ENCODE measurements around the gene UGT3A2. TPM values are rescaled to one million over a fixed set of nuclear protein-coding genes. Genes with fewer than 3 reads are reported as not detected.

The UGT3A2 gene, protein sequence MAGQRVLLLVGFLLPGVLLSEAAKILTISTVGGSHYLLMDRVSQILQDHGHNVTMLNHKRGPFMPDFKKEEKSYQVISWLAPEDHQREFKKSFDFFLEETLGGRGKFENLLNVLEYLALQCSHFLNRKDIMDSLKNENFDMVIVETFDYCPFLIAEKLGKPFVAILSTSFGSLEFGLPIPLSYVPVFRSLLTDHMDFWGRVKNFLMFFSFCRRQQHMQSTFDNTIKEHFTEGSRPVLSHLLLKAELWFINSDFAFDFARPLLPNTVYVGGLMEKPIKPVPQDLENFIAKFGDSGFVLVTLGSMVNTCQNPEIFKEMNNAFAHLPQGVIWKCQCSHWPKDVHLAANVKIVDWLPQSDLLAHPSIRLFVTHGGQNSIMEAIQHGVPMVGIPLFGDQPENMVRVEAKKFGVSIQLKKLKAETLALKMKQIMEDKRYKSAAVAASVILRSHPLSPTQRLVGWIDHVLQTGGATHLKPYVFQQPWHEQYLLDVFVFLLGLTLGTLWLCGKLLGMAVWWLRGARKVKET
- polyA plus RNA-seq: 1 to 10 TPM in 1 of 3 donors, under 1 TPM in 1, not detected in 1; 0.10 to 1.0 TPM

DNA sequence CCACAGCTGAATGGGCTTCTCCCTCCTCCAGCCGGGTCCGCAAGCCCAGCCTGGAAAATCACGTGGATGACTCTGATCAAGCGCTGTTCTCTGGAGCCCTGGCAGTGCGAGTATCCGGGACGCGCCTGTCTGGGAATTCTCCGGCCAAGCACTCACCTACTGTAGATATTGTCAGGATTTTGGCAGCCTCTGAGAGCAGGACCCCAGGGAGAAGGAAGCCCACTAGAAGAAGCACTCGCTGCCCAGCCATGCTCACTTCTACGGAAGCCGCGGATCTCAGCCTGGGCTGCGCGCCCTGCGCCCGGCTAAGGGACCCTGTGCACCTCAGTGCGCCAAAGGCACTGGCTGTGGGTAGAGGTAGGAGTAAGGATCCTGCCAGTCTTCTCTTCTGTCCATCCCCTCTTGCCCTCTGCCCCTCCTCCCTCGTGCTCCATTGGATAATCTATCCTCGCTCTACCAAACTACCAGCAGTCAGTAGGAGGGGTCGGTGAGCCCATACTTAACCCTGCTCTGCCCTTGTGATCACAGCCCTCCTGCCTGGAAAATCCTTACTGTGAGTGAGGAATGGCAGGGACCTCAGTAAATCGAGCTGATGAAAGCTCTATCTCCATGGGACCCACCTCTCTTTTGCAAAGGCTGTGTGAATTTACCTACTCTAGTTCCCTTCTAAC, at the start of gene UGT3A2:
Gene UGT3A2, minus strand, starts transcription at position 343 of the 671 bp plus-strand sequence. Its CDS starts 93 bp downstream, at position 250.
- H3K4me3 Mint-ChIP-seq: no peak within 1 kb of the TSS
- H3K27ac Mint-ChIP-seq: no peak within 1 kb of the TSS
- peaks cover 12 to 18% of the 10 kb centered on the region in 2 donors for H3K4me1 Mint-ChIP-seq
- no peaks in the 10 kb centered on the region for H3K36me3 Mint-ChIP-seq
- H3K9me3 Mint-ChIP-seq: no peaks in the 10 kb centered on the region
- no peak for DNase-seq
- H3K27me3 Mint-ChIP-seq (ENCODE audit: low read depth in 3 of 3): peaks cover 2 to 7% (median 2%) of the 10 kb centered on the region in 3 donors

DNA sequence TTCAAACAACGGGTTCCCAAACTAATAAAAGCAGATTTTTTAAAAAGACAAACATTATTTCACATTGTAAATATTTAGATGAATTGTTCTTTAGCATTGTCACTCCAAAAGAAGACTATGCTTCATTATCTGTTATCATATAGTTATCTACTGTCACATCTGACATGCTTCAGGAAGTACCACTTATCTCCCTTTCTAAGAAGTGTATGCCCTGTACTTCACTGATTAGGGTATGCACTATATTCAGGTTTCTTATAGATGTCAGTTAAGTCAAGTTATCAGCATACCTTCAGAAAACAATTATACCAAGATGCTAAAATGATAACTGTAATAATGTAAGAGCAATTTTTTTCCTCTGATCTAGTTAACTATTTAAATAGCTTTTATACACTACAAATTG, 44.6 kb upstream of the UGT3A2 start:
- Mint-ChIP-seq H3K27me3 (ENCODE audit: low read depth in 3 of 3) (no peaks in the 10 kb centered on the region), H3K27ac (no peak overlapping the region), H3K36me3 (peaks cover 43 to 67% (median 58%) of the 10 kb centered on the region in 3 donors), H3K4me1 (no peaks in the 10 kb centered on the region), H3K4me3 (no peak overlapping the region), H3K9me3 (no peaks in the 10 kb centered on the region)
- no peak for DNase-seq

DNA sequence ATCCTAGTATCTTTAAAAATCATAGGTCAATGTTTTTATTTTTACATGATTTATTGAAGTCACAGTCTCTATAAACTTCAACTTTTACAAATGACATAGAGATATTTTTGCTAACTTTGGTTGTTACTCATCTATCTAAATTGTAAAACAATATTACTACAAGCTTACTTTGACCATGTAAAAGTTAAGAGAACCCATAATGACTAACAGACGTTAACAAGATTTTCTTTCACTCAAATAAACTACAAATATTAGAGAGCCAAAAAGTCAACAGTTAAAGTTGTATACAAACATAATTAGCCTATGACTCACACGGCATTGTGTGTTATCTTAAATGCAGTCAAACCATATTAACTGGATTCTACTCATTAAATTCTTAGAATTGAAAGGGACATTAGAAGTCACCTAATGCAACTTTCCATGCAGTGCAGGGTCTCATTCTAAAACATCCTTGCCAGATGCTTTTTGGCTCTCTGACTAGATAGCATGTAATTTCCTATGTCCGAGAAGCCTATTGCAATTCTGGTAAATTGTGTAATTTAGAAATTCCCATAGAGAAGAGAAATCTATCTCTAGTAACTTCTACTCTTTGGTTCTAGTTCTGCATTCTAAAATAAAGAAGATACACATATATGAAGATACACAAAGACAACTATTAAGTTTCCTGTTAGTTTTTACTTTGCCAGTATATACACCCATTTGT, 42.2 kb upstream of the UGT3A2 start:
- Mint-ChIP-seq H3K36me3 (peaks cover 47 to 63% (median 52%) of the 10 kb centered on the region in 3 donors), H3K9me3 (no peaks in the 10 kb centered on the region)

DNA sequence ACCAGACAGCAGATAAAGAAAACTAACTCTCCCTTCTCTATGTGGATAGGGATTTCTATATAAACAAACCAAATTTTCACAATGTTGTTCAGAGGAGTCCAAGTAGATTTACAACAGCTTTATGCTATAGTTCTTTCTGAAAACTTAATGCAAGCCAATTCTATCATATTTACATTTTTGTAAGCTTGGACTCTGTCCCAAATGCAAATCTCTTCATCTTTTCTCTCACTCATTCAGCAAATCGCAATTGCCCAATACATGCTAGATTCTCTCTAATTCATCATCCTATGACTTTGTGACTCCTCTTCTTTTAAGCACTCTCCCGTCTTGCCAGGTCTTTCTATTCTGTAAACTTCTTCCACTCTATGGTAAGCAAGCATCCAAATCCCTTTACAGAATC, 39.1 kb upstream of the UGT3A2 start:
- no peak for DNase-seq
- no peaks in the 10 kb centered on the region for H3K9me3 Mint-ChIP-seq
- peaks cover 39 to 54% (median 45%) of the 10 kb centered on the region in 3 donors for H3K36me3 Mint-ChIP-seq
- no peaks in the 10 kb centered on the region for H3K4me1 Mint-ChIP-seq
- no peak overlapping the region for H3K4me3 Mint-ChIP-seq
- H3K27me3 Mint-ChIP-seq (ENCODE audit: low read depth in 3 of 3): no peaks in the 10 kb centered on the region
- no peak overlapping the region for H3K27ac Mint-ChIP-seq

More for the DNA sequence above, 42.2 kb upstream of the UGT3A2 start:
- Mint-ChIP-seq H3K4me1 (no peaks in the 10 kb centered on the region), H3K27ac (no peak overlapping the region), H3K4me3 (no peak overlapping the region), H3K27me3 (ENCODE audit: low read depth in 3 of 3) (no peaks in the 10 kb centered on the region)
- no peak for DNase-seq

DNA sequence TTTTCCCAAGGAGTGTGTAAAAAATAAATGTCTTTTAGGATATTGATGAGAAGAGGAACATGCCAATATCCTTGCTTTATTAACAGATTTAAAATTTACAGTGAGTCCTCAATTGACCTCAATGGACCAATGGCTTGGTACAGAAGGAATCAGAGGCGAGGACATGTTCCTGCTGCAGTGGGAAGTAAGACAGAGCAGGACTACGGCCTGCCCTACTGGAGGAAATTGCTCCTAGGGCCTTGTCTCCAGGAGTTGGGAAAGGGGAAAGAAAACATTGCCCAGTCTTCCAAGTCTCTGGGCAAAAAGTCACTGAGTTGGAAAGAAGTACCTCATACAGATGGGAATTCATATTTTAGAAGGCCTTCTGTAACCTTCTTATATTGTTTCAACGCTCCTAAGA, 33.1 kb upstream of the UGT3A2 start:
- no peaks in the 10 kb centered on the region for H3K9me3 Mint-ChIP-seq
- H3K4me3 Mint-ChIP-seq: no peak overlapping the region
- no peaks in the 10 kb centered on the region for H3K4me1 Mint-ChIP-seq
- peaks cover 10 to 22% (median 18%) of the 10 kb centered on the region in 3 donors for H3K36me3 Mint-ChIP-seq
- peaks cover 0 to 2% (median 0%) of the 10 kb centered on the region in 3 donors for H3K27me3 Mint-ChIP-seq (ENCODE audit: low read depth in 3 of 3)
- H3K27ac Mint-ChIP-seq: no peak overlapping the region
- no peak for DNase-seq

DNA sequence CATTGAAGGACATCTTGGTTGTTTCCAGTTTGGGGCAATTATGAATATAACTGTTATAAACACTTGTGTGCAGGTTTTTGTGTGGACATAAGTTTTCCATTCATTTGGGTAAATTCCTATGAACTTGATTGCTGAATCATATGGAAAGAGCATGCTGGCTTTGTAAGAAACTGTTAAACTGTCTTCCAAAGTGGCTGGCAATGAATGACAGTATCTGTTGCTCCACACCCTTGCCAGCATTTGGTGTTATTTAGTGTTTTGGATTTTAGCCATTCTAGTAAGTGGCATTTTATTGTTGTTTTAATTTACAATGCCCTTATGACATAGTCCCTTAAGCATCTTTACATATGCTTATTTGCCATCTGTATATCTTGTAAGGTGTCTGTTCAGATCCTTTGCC, 29.8 kb upstream of the UGT3A2 start:
- no peak overlapping the region for H3K27ac Mint-ChIP-seq
- H3K9me3 Mint-ChIP-seq: no peaks in the 10 kb centered on the region
- H3K27me3 Mint-ChIP-seq (ENCODE audit: low read depth in 3 of 3): peaks cover 0 to 2% (median 0%) of the 10 kb centered on the region in 3 donors
- no peaks in the 10 kb centered on the region for H3K4me1 Mint-ChIP-seq
- no peak overlapping the region for H3K4me3 Mint-ChIP-seq
- no peak for DNase-seq
- H3K36me3 Mint-ChIP-seq: peaks cover 0 to 9% (median 7%) of the 10 kb centered on the region in 3 donors

DNA sequence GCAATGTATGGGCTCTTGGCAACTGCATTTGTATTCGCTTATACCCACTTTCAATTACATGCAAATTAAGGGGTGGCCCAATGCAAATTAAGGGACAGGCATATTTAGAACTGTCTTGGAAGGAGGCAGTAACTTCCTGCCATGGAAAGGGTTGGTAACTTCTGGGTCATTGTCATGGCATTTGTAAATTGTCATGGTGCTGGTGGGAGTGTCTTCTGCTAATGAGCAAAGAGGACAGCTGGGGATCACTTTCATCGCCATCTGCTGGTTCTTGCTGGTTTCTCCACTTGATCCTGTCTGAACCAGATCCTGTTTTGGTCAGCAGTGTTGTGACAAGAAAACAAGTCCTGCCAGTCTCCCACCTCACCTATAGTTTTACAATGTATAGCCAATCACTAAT, 23.3 kb upstream of the UGT3A2 start:
- H3K36me3 Mint-ChIP-seq: peaks cover 0 to 3% (median 0%) of the 10 kb centered on the region in 3 donors
- H3K4me3 Mint-ChIP-seq: no peak overlapping the region
- H3K27me3 Mint-ChIP-seq (ENCODE audit: low read depth in 3 of 3): peaks cover 1 to 18% (median 2%) of the 10 kb centered on the region in 3 donors
- no peak overlapping the region for H3K27ac Mint-ChIP-seq
- H3K4me1 Mint-ChIP-seq: no peaks in the 10 kb centered on the region
- no peak for DNase-seq
- peaks cover 1 to 12% (median 6%) of the 10 kb centered on the region in 6 donors for H3K9me3 Mint-ChIP-seq

DNA sequence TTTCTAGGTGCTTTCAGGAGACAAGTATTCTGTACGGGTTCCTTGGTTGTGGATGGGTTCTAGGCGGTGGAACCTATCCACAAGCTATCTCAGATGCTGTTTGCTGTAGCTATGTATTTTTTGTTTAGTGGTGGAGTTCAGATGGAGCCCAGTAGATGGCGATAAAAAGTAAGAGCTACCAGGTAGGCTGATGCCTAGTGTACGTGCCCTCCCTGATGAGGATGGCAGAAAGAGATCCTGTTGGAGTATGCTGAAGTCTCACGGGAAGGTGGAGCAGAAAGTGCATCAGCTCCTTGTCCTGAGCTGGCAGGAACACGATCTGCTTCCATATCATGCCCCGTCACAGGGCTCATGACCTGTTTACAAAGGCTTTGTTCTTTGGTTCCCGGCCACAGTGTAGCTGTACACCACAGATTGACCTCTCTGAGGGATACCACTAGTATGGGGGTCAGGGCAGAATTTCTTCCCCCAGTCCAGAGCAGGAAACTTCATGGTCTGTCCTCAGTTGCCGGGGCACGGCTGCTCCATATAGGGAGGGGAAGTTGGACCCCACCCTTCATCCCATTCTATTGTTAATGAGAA, 12.6 kb upstream of the UGT3A2 start:
- Mint-ChIP-seq H3K4me3 (no peak overlapping the region), H3K4me1 (no peaks in the 10 kb centered on the region), H3K27me3 (ENCODE audit: low read depth in 3 of 3) (peaks cover 1 to 17% (median 5%) of the 10 kb centered on the region in 3 donors), H3K36me3 (no peaks in the 10 kb centered on the region), H3K9me3 (peaks cover 0 to 4% (median 2%) of the 10 kb centered on the region in 6 donors), H3K27ac (no peak overlapping the region)
- DNase-seq: peak in 2 of 3 donors; percentile 17 to 25

DNA sequence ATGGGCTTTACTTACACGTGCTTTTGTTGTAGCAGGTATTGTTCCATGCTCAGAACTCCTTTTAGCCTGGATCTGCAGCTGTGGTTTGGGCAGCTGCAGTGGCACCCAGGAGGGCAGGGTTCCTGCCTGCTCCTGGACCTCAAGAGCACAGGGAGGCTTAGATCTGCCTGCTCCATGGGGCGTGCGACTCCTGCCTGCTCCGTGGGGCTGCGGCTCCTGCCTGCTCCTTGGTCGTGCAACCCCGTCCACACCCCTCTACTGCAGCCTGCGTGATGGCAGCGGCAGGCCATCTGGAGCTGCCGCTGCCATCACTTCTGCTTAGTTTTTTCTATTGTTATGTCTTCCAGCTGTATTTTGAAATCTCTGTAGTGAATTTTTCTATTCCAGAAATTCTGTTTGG, 11.7 kb upstream of the UGT3A2 start:
- Mint-ChIP-seq H3K9me3 (no peaks in the 10 kb centered on the region), H3K4me3 (no peak overlapping the region), H3K36me3 (no peaks in the 10 kb centered on the region), H3K27me3 (ENCODE audit: low read depth in 3 of 3) (peaks cover 0 to 12% (median 0%) of the 10 kb centered on the region in 3 donors), H3K4me1 (peaks cover 0 to 3% of the 10 kb centered on the region in 2 donors), H3K27ac (no peak overlapping the region)
- no peak for DNase-seq

DNA sequence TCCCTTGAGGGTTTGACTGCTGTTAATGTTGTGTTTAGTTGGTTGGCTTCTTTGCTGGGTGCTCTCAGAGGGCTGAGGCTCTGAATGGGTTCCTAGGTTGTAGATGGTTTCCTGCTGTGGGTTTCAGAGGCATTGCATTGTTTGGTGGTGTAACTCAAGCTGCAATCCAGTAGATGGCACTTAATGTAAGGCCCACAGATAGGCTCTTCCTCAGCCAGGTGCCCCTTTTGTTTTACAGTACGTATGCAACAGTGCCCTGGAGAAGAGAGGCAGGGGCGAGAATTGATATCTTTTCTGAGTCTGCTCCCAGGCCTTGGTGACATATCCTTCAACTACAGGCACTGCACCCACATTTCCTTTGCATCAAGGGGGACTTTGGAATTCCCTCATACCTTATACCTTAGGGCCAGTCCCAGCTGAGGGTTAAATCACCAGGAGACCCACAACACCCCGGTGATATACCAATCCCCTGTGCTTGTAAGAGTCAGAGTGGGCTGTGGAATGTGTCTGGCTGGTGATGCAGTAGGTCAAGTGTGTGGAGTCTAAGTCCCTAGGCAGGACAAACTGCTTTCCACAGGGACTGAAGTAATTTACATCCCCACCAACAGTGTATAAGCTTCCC, 7.0 kb upstream of the UGT3A2 start:
- Mint-ChIP-seq H3K27me3 (ENCODE audit: low read depth in 3 of 3) (peaks cover 0 to 9% (median 2%) of the 10 kb centered on the region in 3 donors), H3K4me3 (no peak overlapping the region), H3K9me3 (no peaks in the 10 kb centered on the region), H3K36me3 (no peaks in the 10 kb centered on the region), H3K27ac (no peak overlapping the region), H3K4me1 (peaks cover 9 to 18% of the 10 kb centered on the region in 2 donors)
- no peak for DNase-seq

DNA sequence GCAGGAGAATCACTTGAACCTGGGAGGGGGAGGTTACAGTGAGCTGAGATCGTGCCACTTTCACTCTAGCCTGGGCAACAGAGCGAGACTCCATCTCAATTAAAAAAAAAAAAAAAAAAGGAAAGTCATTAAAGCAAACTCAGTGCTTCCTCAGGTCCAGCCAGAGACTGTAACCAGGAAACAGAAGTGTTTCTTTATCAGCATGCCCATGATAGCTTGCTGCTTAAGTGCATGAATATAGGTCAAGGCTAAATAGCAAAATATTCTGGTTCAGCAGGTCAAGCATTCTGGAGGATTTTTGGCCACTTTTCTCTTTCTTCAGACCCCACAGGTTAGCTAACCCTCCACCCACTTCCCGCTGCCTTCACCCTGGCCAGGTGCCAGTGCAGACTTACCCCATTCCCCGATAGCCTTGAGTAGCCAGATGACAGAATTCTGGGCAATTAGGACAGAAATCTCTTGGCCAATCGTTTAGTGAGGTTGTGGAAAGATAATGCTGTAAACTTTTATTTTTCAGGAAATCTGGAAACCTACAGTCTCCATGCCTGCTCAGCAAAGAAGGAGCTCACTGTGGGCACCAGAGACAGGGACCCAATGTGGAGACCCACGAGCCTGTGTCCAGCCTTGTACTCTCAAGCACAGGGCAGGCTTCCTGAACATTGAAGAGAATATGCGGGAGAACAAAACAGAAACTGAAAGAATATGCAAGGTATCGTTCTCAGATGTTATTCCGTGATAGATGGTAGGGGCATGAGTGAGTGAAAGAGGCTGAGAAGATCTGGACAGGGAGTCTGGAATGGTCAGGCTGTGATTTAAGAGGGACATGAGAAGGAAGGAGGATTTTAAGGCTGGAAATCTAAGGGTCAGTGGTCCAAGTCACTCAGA, 4.2 kb upstream of the UGT3A2 start:
- Mint-ChIP-seq H3K4me1 (peaks cover 12 to 24% of the 10 kb centered on the region in 2 donors), H3K27ac (peak overlapping the region; percentile 24 to 82 (median 78)), H3K36me3 (no peaks in the 10 kb centered on the region), H3K9me3 (no peaks in the 10 kb centered on the region), H3K4me3 (peak overlapping the region; percentile 83 to 89 (median 83)), H3K27me3 (ENCODE audit: low read depth in 3 of 3) (peaks cover 2 to 6% (median 2%) of the 10 kb centered on the region in 3 donors)
- DNase-seq: peak in 2 of 3 donors; percentile 3 to 13

DNA sequence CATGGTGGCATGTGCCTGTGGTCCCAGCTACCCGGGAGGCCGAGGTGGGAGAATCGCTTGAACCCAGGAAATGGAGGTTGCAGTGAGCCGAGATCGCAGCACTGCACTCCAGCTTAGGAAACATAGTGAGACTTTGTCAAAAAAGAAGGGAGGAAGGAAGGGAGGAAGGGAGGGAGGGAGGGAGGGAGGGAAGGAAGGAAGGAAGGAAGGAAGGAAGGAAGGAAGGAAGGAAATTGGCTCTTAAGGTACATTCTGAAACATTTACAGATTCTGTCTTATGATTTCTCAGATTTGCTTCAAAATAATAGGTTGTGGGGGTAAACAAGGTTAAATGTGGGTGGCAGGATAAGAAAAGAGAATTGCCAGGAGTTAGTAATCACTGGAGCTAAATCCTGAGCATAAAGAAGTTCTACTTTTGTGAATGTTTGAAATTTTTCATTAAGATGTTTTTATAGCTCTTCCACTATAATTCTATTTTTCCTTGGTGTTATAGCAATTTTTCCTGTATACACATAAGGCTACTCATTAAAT, 2.1 kb upstream of the UGT3A2 start:
- Mint-ChIP-seq H3K4me3 (no peak overlapping the region), H3K9me3 (no peaks in the 10 kb centered on the region), H3K36me3 (no peaks in the 10 kb centered on the region), H3K27me3 (ENCODE audit: low read depth in 3 of 3) (peaks cover 2 to 7% (median 2%) of the 10 kb centered on the region in 3 donors), H3K27ac (no peak overlapping the region), H3K4me1 (peaks cover 12 to 24% of the 10 kb centered on the region in 2 donors)
- no peak for DNase-seq

All from immature natural killer cell (primary cell).